Esophagus squamous epithelium (tissue), 4 donors: ENCODE data around the gene ZNF774.

Source experiments
- POLR2A ChIP-seq, 4 donors: fragments of 450-650 bp; IDR thresholded peaks; one replicate each; pipeline ENCODE4 v1.6.1; 2017; ENCODE audit warnings: antibody characterized with exemption in 4 of 4, mild to moderate bottlenecking in 4 of 4, moderate library complexity in 3 of 4
- TF ChIP-seq, protein P1 (sequence below), 6 experiments: fragments of 450-650 bp in 4 of 6; fragments of 200-600 bp in 2 of 6; sonication (generic) in 2 of 6; IDR thresholded peaks; one replicate each; pipeline ENCODE4 v1.5.1; 2016 to 2019; ENCODE audit warnings: antibody characterized with exemption in 6 of 6, mild to moderate bottlenecking in 4 of 6, moderate library complexity in 4 of 6

GRCh38 chr15:90358124-90359033 lies 6.3 kb downstream of the ZNF774 start:
- TF ChIP-seq, protein P1, sequence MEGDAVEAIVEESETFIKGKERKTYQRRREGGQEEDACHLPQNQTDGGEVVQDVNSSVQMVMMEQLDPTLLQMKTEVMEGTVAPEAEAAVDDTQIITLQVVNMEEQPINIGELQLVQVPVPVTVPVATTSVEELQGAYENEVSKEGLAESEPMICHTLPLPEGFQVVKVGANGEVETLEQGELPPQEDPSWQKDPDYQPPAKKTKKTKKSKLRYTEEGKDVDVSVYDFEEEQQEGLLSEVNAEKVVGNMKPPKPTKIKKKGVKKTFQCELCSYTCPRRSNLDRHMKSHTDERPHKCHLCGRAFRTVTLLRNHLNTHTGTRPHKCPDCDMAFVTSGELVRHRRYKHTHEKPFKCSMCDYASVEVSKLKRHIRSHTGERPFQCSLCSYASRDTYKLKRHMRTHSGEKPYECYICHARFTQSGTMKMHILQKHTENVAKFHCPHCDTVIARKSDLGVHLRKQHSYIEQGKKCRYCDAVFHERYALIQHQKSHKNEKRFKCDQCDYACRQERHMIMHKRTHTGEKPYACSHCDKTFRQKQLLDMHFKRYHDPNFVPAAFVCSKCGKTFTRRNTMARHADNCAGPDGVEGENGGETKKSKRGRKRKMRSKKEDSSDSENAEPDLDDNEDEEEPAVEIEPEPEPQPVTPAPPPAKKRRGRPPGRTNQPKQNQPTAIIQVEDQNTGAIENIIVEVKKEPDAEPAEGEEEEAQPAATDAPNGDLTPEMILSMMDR (IDR thresholded peaks at IDR 0.05), result no peak
- TF ChIP-seq POLR2A (IDR thresholded peaks at IDR 0.05), result no peak
